GM18507 (cell line): ENCODE measurements around the gene LPAR1.

Experiments
- DNase-seq: peaks from one replicate; pipeline ENCODE4 v3.0.0; 2011; ENCODE audit warnings: low read depth; ENCODE audit not compliant: insufficient read length; ENCODE audit errors: extremely low spot score
- FAIRE-seq: peaks from 2 replicates; lab custom pipeline; 2011; peaks lifted over from hg19 to GRCh38; lab: Jason Lieb, UNC

LPAR1 gene

DNA sequence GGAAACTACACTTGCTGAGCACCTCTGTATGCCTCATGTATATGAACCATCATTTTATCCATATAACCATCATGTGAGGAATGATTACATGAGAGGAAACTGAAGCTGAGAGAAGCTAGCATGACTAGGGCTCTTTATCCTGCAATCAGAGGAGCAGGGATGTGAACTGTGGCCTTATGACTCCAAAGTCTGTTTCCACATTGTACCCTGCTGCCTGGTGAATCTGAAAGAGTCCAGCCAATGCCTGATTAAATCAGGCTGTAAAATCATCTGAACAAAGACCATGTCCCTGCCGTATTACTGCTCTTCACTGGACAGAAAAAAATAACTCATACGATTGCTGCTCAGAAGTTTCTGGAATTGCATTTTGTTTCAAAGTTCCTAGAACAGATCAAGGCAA lies 67.0 kb downstream of the LPAR1 start:
- DNase-seq (no peak), FAIRE-seq (no peak)

GRCh38 chr9:110969971-110970386 lies 68.3 kb downstream of the LPAR1 start:
- no peak for DNase-seq
- no peak for FAIRE-seq

DNA sequence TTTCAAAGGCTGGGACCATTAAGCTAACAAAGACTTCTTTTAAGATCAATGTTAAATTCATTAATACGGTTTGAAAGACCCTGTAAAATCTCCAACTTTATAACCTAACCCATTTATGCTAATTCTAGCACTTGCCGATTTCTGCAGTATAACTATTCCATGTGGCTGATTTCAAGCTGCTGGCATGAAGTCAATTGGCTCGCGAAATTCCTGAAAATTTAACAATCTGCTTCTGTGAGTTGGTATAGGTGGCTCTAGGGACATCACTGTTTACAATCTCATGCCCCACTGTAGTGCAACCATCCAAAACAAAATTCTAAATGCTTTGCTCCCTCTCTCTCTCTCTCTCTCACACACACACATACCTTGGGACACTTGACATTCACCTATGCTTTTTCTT lies 70.2 kb downstream of the LPAR1 start:
- FAIRE-seq, result no peak
- DNase-seq, result no peak

- DNase-seq (no peak), FAIRE-seq (no peak)
Observed at GRCh38 chr9:110967196-110967595, 71.1 kb downstream of the LPAR1 start.

DNA sequence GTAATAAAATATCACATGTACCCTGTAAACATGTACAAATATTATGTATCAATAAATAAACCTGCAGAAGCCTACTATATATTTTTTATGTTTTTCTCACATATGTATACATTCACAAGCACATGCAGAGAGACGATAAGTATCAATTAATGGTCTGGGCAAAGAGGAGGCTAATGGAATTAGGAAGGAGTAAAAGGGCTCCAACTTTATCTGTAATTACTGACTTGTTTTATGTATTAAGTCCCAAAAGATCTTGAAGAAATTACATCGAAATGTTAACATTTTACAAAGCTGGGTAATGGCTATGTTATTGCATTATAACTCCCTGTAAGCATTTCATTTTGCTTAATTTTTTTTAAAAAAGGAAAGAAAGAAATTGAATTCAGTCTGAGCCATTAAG lies 78.0 kb downstream of the LPAR1 start:
- no peak for DNase-seq
- no peak for FAIRE-seq

DNA sequence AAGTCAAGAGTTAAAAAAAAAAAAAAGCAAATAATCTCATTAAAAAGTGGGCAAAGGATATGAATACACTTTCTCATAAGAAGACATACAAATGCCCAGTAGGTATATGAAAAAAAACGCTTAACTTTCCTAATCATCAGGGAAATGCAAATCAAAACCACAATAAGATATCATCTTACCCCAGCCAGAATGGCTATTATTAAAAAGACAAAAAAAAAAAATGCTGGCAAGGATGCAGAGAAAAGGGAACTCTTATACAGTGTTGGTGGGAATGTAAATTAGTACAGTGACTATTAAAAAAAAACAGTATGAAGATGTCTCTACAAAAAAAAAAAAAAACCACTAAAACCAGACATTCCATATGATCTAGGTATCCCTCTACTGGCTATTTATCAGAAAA lies 79.4 kb downstream of the LPAR1 start:
- no peak for FAIRE-seq
- DNase-seq, result no peak

DNA sequence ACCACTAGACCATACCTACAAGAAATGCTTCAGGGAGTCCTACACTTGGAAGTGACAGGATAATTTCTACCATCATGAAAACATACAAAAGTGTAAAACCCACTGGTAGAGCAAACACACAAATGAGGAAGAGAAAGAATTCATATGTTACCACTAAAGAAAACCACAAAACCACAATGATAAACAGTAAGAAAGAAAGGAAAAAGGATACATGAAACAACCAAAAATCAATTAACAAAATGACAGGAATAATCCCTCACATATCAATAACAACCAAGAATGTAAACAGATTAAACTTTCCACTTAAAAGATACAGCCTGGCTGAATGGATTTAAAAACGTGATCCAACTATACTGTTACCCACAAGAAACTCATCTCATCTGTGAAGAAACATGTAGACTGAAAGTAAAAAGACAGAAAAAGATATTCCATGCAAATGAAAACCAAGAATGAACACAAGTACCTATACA lies 83.4 kb downstream of the LPAR1 start:
- DNase-seq (no peak), FAIRE-seq (no peak)

DNA sequence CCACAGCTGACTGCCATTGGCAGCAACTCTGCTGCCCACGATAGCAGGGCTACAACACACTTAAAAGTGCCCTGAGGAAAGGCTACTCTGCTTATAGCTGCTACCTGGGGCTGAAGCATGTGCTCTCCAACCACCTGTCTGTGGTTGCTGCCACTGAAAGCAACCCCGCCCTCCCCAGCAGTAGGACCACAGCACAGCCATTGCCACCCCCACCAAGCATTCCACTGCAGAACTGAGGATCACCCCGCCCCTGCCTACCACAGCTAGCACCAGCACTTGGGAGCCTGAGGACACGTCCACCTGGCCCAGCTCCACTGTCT lies 85.8 kb downstream of the LPAR1 start:
- no peak for DNase-seq
- FAIRE-seq, result no peak

DNA sequence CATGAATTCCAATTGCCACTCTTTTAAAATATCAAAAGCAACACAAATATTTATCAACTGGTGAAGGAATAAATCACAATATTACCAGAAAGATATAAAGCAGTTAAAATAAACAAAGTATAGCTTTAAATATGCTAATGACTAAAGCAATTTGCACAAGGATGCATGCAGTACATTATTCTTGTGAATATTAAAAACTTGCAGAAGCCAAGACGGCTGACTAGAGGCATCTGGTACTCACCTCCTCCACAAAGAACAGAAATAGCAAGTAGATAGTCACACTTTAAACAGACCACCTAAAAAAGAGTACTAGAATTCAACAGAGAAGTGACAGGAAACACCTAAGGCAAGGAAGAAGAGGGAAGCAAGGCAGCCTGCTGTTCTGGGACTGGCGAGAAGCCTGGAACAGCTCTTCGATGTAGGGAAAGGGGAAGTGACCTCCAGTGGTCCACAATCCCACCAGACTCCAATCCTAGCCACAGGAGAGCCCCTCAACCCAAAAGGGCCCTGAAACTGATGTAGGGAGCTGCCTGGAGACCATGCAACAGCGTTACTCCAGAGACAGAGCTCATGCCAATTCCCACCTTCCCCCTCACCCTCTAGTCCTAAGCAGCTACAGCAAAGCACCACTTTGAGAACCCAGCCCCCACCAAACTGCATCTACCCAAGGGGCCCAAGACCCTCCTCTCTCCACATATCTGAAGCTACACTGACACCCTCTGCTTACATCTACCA lies 86.3 kb downstream of the LPAR1 start:
- FAIRE-seq, result no peak

GRCh38 chr9:110950041-110950645 lies 88.1 kb downstream of the LPAR1 start:
- no peak for DNase-seq
- no peak for FAIRE-seq

More for the DNA sequence above, 86.3 kb downstream of the LPAR1 start:
- DNase-seq, result no peak

- DNase-seq (no peak), FAIRE-seq (no peak)
Observed at GRCh38 chr9:110949081-110949480, 89.2 kb downstream of the LPAR1 start.

DNA sequence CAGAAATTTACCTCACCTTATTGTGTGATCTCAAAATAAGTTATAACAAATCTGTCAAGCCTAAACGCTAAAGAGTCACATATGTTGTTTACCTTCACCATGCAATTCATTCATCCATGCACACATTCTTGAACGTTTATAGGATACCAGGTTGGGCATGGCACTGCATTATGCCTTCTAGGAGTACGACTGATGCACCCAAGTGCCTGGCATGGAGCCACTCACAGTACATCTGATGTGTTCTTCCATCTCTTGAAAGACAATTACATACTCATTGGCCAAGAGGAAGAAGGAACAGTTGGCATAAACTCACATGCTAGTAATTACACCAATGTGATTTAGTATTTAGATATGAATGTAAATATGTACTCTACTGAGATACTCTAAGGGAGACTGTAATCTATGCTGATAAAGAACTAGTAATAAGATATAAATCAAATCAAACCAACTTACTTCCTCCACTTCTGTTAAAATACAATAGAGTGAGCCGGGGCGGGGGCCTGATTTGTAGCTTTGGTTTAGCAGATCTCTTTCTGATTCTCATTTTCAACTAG lies 90.7 kb downstream of the LPAR1 start:
- no peak for DNase-seq
- no peak for FAIRE-seq

- DNase-seq, result no peak
- FAIRE-seq, result no peak
Observed at GRCh38 chr9:110942522-110942921, 95.7 kb downstream of the LPAR1 start.

DNA sequence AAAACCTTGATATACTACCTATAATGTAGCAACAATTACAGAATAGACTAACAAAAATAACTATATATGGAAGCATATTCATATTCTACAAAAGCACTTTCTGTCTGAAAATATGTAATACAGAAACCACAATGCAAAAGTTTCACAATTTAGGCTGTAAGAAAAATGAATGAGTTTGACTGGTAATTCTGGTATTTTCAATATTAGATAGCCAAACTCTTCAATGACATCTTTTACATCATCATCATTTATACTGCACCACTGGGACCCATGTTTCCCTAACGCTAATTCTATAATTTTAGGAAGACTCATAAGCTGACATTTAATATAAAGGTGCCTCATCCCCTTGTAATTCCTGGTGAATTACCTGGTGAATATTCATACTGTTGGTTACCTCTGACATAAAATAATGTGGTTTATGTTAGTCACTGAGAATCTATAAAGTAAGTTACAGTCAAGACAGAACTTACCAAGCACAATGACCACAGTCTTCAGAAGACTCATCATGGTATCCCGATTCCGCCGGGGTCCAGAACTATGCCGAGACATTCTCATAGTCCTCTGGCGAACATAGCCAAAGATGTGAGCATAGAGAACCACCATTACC lies 97.2 kb downstream of the LPAR1 start:
- DNase-seq (no peak), FAIRE-seq (no peak)

DNA sequence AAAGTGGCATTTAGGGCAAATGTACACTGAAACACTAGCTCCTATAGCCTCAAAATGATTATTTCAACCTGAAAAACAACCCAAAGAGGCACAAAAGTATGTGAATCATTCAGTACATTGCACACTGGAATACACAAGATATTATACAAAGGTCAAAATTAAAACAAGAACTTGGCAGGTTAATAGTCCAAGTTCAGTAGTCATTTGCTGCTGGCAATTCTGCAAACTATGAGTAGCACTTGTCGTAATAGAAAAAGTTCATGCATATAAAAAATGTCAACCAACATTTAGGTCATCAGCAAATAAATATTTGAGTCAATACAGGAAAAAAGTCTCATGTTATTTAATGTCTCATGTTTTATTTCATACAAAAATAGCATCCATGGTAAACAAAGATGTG lies 98.7 kb downstream of the LPAR1 start:
- no peak for DNase-seq
- no peak for FAIRE-seq

GRCh38 chr9:110939047-110939446 lies 99.2 kb downstream of the LPAR1 start:
- DNase-seq (no peak), FAIRE-seq (no peak)

DNA sequence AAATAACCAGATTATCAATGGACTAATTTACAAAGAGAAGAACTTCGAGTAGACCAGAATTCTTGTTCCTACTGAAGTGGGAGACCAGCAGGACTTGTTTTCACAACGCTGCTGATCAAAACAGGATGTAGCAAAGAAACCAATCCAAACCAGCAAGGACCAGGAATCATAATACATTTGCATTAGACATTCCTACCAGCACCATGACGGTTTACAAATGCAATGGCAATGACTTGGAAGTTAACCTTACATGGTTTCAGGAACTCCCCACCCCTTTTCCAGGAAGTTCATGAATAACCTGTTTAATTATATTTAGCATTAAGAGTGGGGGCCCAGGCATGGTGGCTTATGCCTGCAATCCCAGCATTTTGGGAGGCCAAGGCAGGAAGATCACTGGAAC lies 100.0 kb downstream of the LPAR1 start:
- DNase-seq (no peak), FAIRE-seq (no peak)

DNA sequence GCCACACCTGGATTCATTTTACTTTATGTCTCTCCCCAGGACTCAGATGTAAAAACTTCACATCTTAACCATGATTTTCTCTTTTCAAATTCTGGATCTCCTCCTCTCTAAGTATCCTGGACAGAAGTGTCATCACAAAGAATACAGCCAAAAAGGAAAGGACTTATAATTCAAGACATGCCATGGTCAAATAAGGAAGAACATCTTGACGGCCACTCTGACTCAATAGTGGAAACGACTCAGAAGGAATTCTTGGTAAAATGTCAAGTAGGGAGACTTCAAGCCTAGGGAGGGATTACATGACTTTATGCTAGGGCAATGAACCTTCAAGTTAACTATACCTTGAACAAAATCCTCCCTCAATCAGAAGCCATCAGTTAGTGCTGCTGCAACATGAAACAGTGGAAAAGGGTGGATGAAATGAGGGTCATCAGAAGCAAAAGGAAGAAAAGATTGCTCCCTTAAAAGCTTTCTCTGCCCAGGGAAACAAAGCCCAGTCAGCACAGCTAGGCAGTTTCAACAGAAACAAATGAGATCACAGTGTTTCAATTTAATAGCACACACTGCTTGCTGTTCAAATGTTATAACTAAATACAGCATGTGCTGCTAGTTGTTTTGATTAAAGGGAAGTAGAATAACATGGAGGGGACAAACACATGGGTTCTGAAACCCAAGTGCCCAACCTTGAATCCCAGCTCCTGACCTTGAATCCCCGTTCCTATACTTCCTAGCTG lies 101.4 kb downstream of the LPAR1 start:
- FAIRE-seq (no peak), DNase-seq (no peak)

DNA sequence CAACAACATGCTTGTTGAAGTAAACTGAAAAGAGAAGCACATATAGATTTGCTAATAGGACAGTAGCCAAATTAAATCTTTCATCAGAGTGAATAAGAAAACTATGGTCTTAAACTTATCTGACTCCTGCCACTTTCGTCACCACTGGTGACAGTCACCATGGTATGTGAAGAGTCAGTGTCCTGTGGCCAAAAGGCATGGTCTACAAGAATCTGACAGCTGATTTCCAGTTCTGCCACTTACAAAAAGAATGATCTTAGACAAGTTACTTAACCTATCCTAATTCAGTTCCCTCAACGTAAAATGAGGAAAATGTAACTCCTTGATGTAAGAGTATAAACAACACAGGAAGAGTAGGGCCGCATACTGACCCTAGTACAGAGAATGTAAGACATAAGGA lies 102.0 kb downstream of the LPAR1 start:
- DNase-seq, result no peak
- FAIRE-seq, result no peak

DNA sequence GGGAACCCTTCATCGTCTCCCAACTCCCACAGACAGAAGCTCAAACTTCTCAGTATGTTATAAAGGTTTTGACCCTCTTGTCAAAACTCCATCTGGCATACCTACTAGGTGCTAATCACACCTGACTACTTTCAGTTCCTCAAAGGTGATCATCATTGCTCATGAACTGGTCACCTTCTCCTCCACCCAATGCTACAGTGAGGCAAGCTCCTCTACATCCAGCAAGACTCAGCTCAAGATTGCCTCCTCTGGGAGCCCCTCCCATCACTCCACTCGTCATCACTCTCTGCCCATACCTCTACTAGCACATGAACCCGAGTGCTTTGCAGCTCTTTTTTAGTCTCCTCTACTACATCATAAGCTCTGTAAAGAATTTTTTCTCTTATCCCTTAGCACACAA lies 102.4 kb downstream of the LPAR1 start:
- DNase-seq (no peak), FAIRE-seq (no peak)
